H1 (cell line): Measurements from ENCODE around the gene SPECC1. TPM values are rescaled to one million over a fixed set of nuclear protein-coding genes. Genes with fewer than 3 reads are reported as not detected.
"Not testable (repeated sequence)": the region's sequence is repeated elsewhere in the genome, so short reads cannot be mapped to it uniquely, and the experiment has no call there.

Experiments used
- CTCF ChIA-PET: fragments of 300-600 bp; sonication (Branson Sonifier 250); formaldehyde crosslinking; loops from one replicate; lab custom pipeline; 2021; ENCODE audit not compliant: partially characterized antibody; lab: Charles Lee
- POLR2A ChIA-PET: fragments of 300-600 bp; sonication (Branson Sonifier 250); formaldehyde crosslinking; loops from one replicate; lab custom pipeline; 2021; ENCODE audit warnings: inconsistent platforms; ENCODE audit not compliant: partially characterized antibody; lab: Charles Lee
- DNase-seq, 2 experiments: peaks; one replicate each; pipeline versions ENCODE4 v3.0.0 to v3.0.0-alpha.2; 2010 to 2022; ENCODE audit warnings: low spot score in 2 of 2, low read depth in 1 of 2, mixed read lengths in 1 of 2
- FAIRE-seq: peaks from 2 replicates; lab custom pipeline; 2011; peaks lifted over from hg19 to GRCh38; lab: Jason Lieb, UNC
- H2AFZ ChIP-seq: 2 replicates; pipeline ENCODE4 v1.8.1; 2012; ENCODE audit warnings: low read length, inconsistent platforms
- H2AK5ac ChIP-seq: 2 replicates; pipeline ENCODE4 v1.6.1; 2013; ENCODE audit warnings: low read depth, low read length
- H2BK120ac ChIP-seq: replicated peaks from 2 replicates; pipeline ENCODE3; 2013; ENCODE audit warnings: low read depth, low read length, inconsistent platforms
- H2BK12ac ChIP-seq: 2 replicates; pipeline ENCODE4 v1.6.1; 2013; ENCODE audit warnings: low read depth, low read length
- H2BK15ac ChIP-seq: 2 replicates; pipeline ENCODE4 v1.6.1; 2013; ENCODE audit warnings: low read length
- H2BK20ac ChIP-seq: 2 replicates; pipeline ENCODE4 v1.6.1; 2013; ENCODE audit warnings: low read length
- H2BK5ac ChIP-seq: 2 replicates; pipeline ENCODE4 v1.6.1; 2013; ENCODE audit warnings: low read depth, low read length
- H3K14ac ChIP-seq: 2 replicates; pipeline ENCODE4 v1.6.1; 2013; ENCODE audit warnings: inconsistent platforms; ENCODE audit not compliant: insufficient read length
- H3K18ac ChIP-seq: 2 replicates; pipeline ENCODE4 v1.6.1; 2013; ENCODE audit warnings: low read length; ENCODE audit errors: extremely low read depth
- H3K23ac ChIP-seq: 2 replicates; pipeline ENCODE4 v1.6.1; 2013; ENCODE audit warnings: inconsistent platforms; ENCODE audit not compliant: insufficient read length
- H3K23me2 ChIP-seq: 2 replicates; pipeline ENCODE4 v1.6.1; 2013; ENCODE audit warnings: low read depth, low read length
- H3K27ac ChIP-seq: 2 replicates; pipeline ENCODE4 v1.6.1; 2011; ENCODE audit warnings: low read depth, low read length, inconsistent platforms
- H3K27me3 ChIP-seq, 4 experiments: replicated peaks in 1 of 4; 1 replicate in 1 of 4; 2 replicates in 3 of 4; pipeline versions ENCODE4 v1.6.1 to v1.8.1; 2011 to 2013; ENCODE audit warnings: low read length in 3 of 4, mild to moderate bottlenecking in 3 of 4, inconsistent platforms in 2 of 4, mixed read lengths in 2 of 4, moderate library complexity in 1 of 4; ENCODE audit not compliant: control insufficient read depth in 3 of 4, insufficient read depth in 3 of 4; ENCODE audit errors: extremely low read depth in 1 of 4
- H3K36me3 ChIP-seq, 4 experiments: 2 replicates each; pipeline versions ENCODE4 v1.6.1 to v1.8.1; 2011 to 2013; ENCODE audit warnings: mild to moderate bottlenecking in 4 of 4, low read length in 3 of 4, moderate library complexity in 2 of 4, control low read depth in 1 of 4, inconsistent platforms in 1 of 4; ENCODE audit not compliant: insufficient read depth in 4 of 4, control insufficient read depth in 2 of 4
- H3K4ac ChIP-seq: replicated peaks from 2 replicates; pipeline ENCODE3; 2013; ENCODE audit warnings: low read length, low read depth, mixed read lengths, inconsistent platforms; ENCODE audit not compliant: insufficient read length
- H3K4me1 ChIP-seq, 4 experiments: replicated peaks in 1 of 4; 1 replicate in 1 of 4; 2 replicates in 3 of 4; pipeline versions ENCODE4 v1.6.1 to v1.8.1; 2011 to 2013; ENCODE audit warnings: low read length in 3 of 4, inconsistent platforms in 2 of 4, mixed read lengths in 1 of 4; ENCODE audit not compliant: insufficient read depth in 4 of 4, control insufficient read depth in 3 of 4
- H3K4me2 ChIP-seq, 2 experiments: 2 replicates each; pipeline versions ENCODE4 v1.6.1 to v1.8.1; 2011 to 2013; ENCODE audit warnings: low read depth in 2 of 2, low read length in 2 of 2, control low read depth in 1 of 2, inconsistent platforms in 1 of 2, mild to moderate bottlenecking in 1 of 2; ENCODE audit not compliant: insufficient read depth in 1 of 2
- H3K4me3 ChIP-seq, 4 experiments: fragments of 200-600, 300-600 bp in 1 of 4; sonication (generic), shearing (Covaris generic), sonication (Bioruptor Twin) in 1 of 4; 2 replicates each; pipeline versions ENCODE4 v1.5.1 to v1.8.1; 2011 to 2016; ENCODE audit warnings: low read length in 4 of 4, low read depth in 3 of 4, control low read depth in 2 of 4, inconsistent platforms in 2 of 4, mild to moderate bottlenecking in 2 of 4, mixed read lengths in 1 of 4, moderate library complexity in 1 of 4; ENCODE audit not compliant: insufficient read depth in 2 of 4; ENCODE audit errors: extremely low read depth in 1 of 4
- H3K56ac ChIP-seq: replicated peaks from 2 replicates; pipeline ENCODE3; 2013; ENCODE audit warnings: low read depth, mild to moderate bottlenecking, mixed read lengths, low read length, inconsistent platforms; ENCODE audit not compliant: insufficient read length
- H3K79me1 ChIP-seq: 2 replicates; pipeline ENCODE4 v1.6.1; 2013; ENCODE audit warnings: low read depth, low read length, control low read depth
- H3K79me2 ChIP-seq, 2 experiments: 2 replicates each; pipeline versions ENCODE4 v1.6.1 to v1.8.1; 2012 to 2013; ENCODE audit warnings: low read length in 2 of 2, mild to moderate bottlenecking in 2 of 2, inconsistent platforms in 1 of 2; ENCODE audit not compliant: insufficient read depth in 2 of 2, control insufficient read depth in 1 of 2
- H3K9ac ChIP-seq, 4 experiments: replicated peaks in 1 of 4; 1 replicate in 1 of 4; 2 replicates in 3 of 4; pipeline versions ENCODE4 v1.6.1 to v1.8.1; 2011 to 2013; ENCODE audit warnings: low read depth in 3 of 4, low read length in 3 of 4, control low read depth in 2 of 4, mild to moderate bottlenecking in 2 of 4, moderate library complexity in 2 of 4, inconsistent platforms in 1 of 4; ENCODE audit errors: extremely low read depth in 1 of 4
- H3K9me3 ChIP-seq, 2 experiments: 2 replicates each; pipeline versions ENCODE4 v1.6.1 to v1.8.1; 2012 to 2013; ENCODE audit warnings: mild to moderate bottlenecking in 2 of 2, moderate library complexity in 2 of 2, control low read depth in 1 of 2, inconsistent platforms in 1 of 2, low read depth in 1 of 2, low read length in 1 of 2, mixed read lengths in 1 of 2; ENCODE audit not compliant: insufficient read depth in 2 of 2
- H4K20me1 ChIP-seq, 2 experiments: replicated peaks in 1 of 2; 2 replicates each; pipeline versions ENCODE3 to v1.8.1; 2011 to 2013; ENCODE audit warnings: inconsistent platforms in 2 of 2, low read length in 2 of 2, mild to moderate bottlenecking in 1 of 2; ENCODE audit not compliant: insufficient read depth in 2 of 2, control insufficient read depth in 1 of 2
- H4K5ac ChIP-seq: 2 replicates; pipeline ENCODE4 v1.6.1; 2013; ENCODE audit warnings: low read length, low read depth, mixed read lengths, inconsistent platforms; ENCODE audit not compliant: insufficient read length
- H4K8ac ChIP-seq: 2 replicates; pipeline ENCODE4 v1.8.0; 2013; ENCODE audit warnings: mild to moderate bottlenecking, moderate library complexity, low read length, inconsistent platforms; ENCODE audit not compliant: insufficient read depth; ENCODE audit errors: extremely low read depth
- H4K91ac ChIP-seq: replicated peaks from 2 replicates; pipeline ENCODE3; 2013; ENCODE audit warnings: low read length, mixed read lengths, inconsistent platforms; ENCODE audit not compliant: insufficient read length
- CEBPB ChIP-seq: IDR thresholded peaks from 2 replicates; pipeline ENCODE4 v1.6.1; 2012; ENCODE audit warnings: low read depth, low read length
- WGBS, 2 experiments: shearing (Covaris generic) in 1 of 2; methylation state at CpG; one replicate each; pipeline versions ENCODE4 v1.1.6 to v1.1.7; 2013 to 2015; ENCODE audit warnings: low lambda C conversion rate in 2 of 2, mixed read lengths in 2 of 2, inconsistent platforms in 1 of 2, low coverage in 1 of 2, missing lambda C conversion rate in 1 of 2; ENCODE audit not compliant: insufficient replicate concordance in 2 of 2, insufficient coverage in 1 of 2, insufficient read length in 1 of 2; ENCODE audit errors: extremely low coverage in 1 of 2, missing lambda C conversion rate in 1 of 2; 5-methylcytosine and 5-hydroxymethylcytosine counted together
- polyA plus RNA-seq, 7 experiments: library from polyadenylated mRNA; depleted of rRNA in 3 of 7; stranded (reverse) in 5 of 7; unstranded in 2 of 7; fragments of >200 nt in 5 of 7; fragments of 200-250 nt in 2 of 7; gene quantifications; 1 replicate in 5 of 7; 2 replicates in 1 of 7; 4 replicates in 1 of 7; pipeline versions ENCODE4 v1.2.1 to v1.2.3, GENCODE V29; 2011 to 2013; ENCODE audit warnings: missing spikeins in 2 of 7, mixed read lengths in 2 of 7
- total RNA-seq: library from RNA; stranded (reverse); fragmentation: NEBNext Ultra II Directional; extraction: Animal tissue kit (Norgen Biotek cat#: 25700); gene quantifications from 2 replicates; pipeline ENCODE4 v1.2.1, GENCODE V29; 2021

Gene SPECC1
- total and polyA plus RNA-seq, 2 of the 8 experiments (the other 6 are each of a cell fraction or from before 2014, with no cell fraction given): 35.8 to 87.9 TPM

- H3K23ac ChIP-seq, DNase-seq, H2BK15ac ChIP-seq, H3K27me3 ChIP-seq, H4K5ac ChIP-seq, FAIRE-seq, H3K9ac ChIP-seq, H2BK120ac ChIP-seq, H3K23me2 ChIP-seq, H4K8ac ChIP-seq, H4K91ac ChIP-seq, H3K4me3 ChIP-seq, H2BK20ac ChIP-seq, H3K14ac ChIP-seq, H3K4me1 ChIP-seq, H3K18ac ChIP-seq, H3K56ac ChIP-seq, H3K27ac ChIP-seq, H2BK12ac ChIP-seq, H2BK5ac ChIP-seq, H3K4ac ChIP-seq, H3K79me1 ChIP-seq, H2AFZ ChIP-seq, H3K4me2 ChIP-seq, H4K20me1 ChIP-seq, H2AK5ac ChIP-seq: not testable (repeated sequence)
- POLR2A ChIA-PET: interaction anchor here (1.8 kb wide), 1 partner anchor 40 kb away, joined by 7 read pairs; no protein-coding TSS in a partner anchor
- Histone ChIP-seq H3K9me3 (peaks cover 19 to 27% of the 10 kb centered on the region in 2 experiments), H3K79me2 (peaks cover 0 to 76% of the 10 kb centered on the region in 2 experiments; a peak in 2 of 4 replicates), H3K36me3 (peaks cover 0 to 10% (median 4%) of the 10 kb centered on the region in 4 experiments; a peak in 3 of 8 replicates)
- CTCF ChIA-PET: interaction anchor here (0.9 kb wide), 1 partner anchor 27 kb away, joined by 3 read pairs; no protein-coding TSS in a partner anchor
- WGBS, 2 experiments: 89% methylated on average over 3 of the region's 3 CpGs; no CpG with 5 or more reads in 1 of the 2 experiments
- peak; percentile 50; the same call in 1 of the 2 replicates for TF ChIP-seq CEBPB
Measured at GRCh38 chr17:20196286-20196685, 187.1 kb downstream of the SPECC1 start.
